Neural progenitor cell (in vitro differentiated cells): ENCODE data around the gene PLCL1. TPM values are rescaled to one million over a fixed set of nuclear protein-coding genes. Genes with fewer than 3 reads are reported as not detected.

Experiments used
- DNase-seq: peaks from one replicate; pipeline ENCODE4 v3.0.0-alpha.2; 2016; ENCODE audit warnings: low spot score
- H2AFZ ChIP-seq: fragments of 200-600 bp; sonication (generic); replicated peaks from 2 replicates; pipeline ENCODE4 v1.6.1; 2016; ENCODE audit warnings: antibody characterized with exemption
- H3F3A ChIP-seq: fragments of 200-600 bp; sonication (generic); 2 replicates; pipeline ENCODE4 v1.6.1; 2016; ENCODE audit warnings: antibody characterized with exemption, low read depth
- H3K27ac ChIP-seq: fragments of 200-600 bp; sonication (generic); 2 replicates; pipeline ENCODE4 v1.5.1; 2016; ENCODE audit warnings: mild to moderate bottlenecking
- H3K27me3 ChIP-seq: fragments of 200-600 bp; sonication (generic); 2 replicates; pipeline ENCODE4 v1.6.1; 2016; ENCODE audit warnings: mild to moderate bottlenecking, moderate library complexity
- H3K36me3 ChIP-seq: fragments of 200-600 bp; sonication (generic); 2 replicates; pipeline ENCODE4 v1.5.1; 2016
- H3K4me1 ChIP-seq: fragments of 200-600 bp; sonication (generic); 2 replicates; pipeline ENCODE4 v1.6.1; 2016; ENCODE audit warnings: mixed run types
- H3K4me2 ChIP-seq: fragments of 200-600 bp; sonication (generic); 2 replicates; pipeline ENCODE4 v1.6.1; 2016
- H3K4me3 ChIP-seq: fragments of 200-600 bp; sonication (generic); 2 replicates; pipeline ENCODE4 v1.5.1; 2016
- H3K79me2 ChIP-seq: fragments of 200-600 bp; sonication (generic); 2 replicates; pipeline ENCODE4 v1.6.1; 2016; ENCODE audit warnings: low read depth
- H3K9ac ChIP-seq: fragments of 200-600 bp; sonication (generic); 2 replicates; pipeline ENCODE4 v1.6.1; 2016
- H3K9me3 ChIP-seq: fragments of 200-600 bp; sonication (generic); 2 replicates; pipeline ENCODE4 v1.5.1; 2016; ENCODE audit warnings: low read depth
- H4K20me1 ChIP-seq: fragments of 200-600 bp; sonication (generic); 2 replicates; pipeline ENCODE4 v1.6.1; 2016; ENCODE audit warnings: low read depth
- H3K27ac Mint-ChIP-seq: 3 replicates; pipeline ENCODE4 v1.8.0; 2021; ENCODE audit warnings: mixed read lengths
- H3K27me3 Mint-ChIP-seq: 2 replicates; pipeline ENCODE4 v1.8.0; 2022; ENCODE audit warnings: low read depth, mild to moderate bottlenecking, inconsistent platforms, moderate library complexity, mixed read lengths; ENCODE audit not compliant: insufficient read depth
- H3K36me3 Mint-ChIP-seq: 3 replicates; pipeline ENCODE4 v1.8.0; 2021; ENCODE audit warnings: mixed read lengths
- H3K4me1 Mint-ChIP-seq: 3 replicates; pipeline ENCODE4 v1.8.0; 2021; ENCODE audit warnings: mixed read lengths
- H3K4me3 Mint-ChIP-seq: 3 replicates; pipeline ENCODE4 v1.8.0; 2021; ENCODE audit warnings: mild to moderate bottlenecking, moderate library complexity, mixed read lengths
- H3K9me3 Mint-ChIP-seq: 3 replicates; pipeline ENCODE4 v1.8.0; 2020; ENCODE audit warnings: mixed read lengths
- EZH2 ChIP-seq: fragments of 200-600 bp; sonication (generic); IDR thresholded peaks from 2 replicates; pipeline ENCODE4 v1.6.1; 2017; ENCODE audit warnings: antibody characterized with exemption, mild to moderate bottlenecking, moderate library complexity
- EZH2phosphoT487 ChIP-seq: fragments of 200-600 bp; sonication (generic); IDR thresholded peaks from 2 replicates; pipeline ENCODE4 v1.6.1; 2017; ENCODE audit warnings: antibody characterized with exemption
- total RNA-seq: library from RNA; depleted of rRNA; stranded (reverse); fragments of >200 nt; gene quantifications from 2 replicates; pipeline ENCODE4 v1.2.3, GENCODE V29; 2015; ENCODE audit warnings: low replicate concordance
- TF ChIP-seq, protein P1 (sequence below): fragments of 200-600 bp; sonication (generic); IDR thresholded peaks from 2 replicates; pipeline ENCODE4 v1.5.1; 2017; ENCODE audit warnings: antibody characterized with exemption, mild to moderate bottlenecking

Gene PLCL1
- total RNA-seq, 1 donor from 2014 or later, result 0.41 TPM

- Histone ChIP-seq H3K4me3 (no peak overlapping the region), H3K9ac (no peak overlapping the region), H3K79me2 (no peaks in the 10 kb centered on the region), H3K27ac (no peak overlapping the region), H3K27me3 (no peaks in the 10 kb centered on the region), H2AFZ (no peak overlapping the region), H3K4me1 (no peaks in the 10 kb centered on the region), H4K20me1 (no peaks in the 10 kb centered on the region), H3K36me3 (no peaks in the 10 kb centered on the region), H3K9me3 (no peaks in the 10 kb centered on the region), H3F3A (no peaks in the 10 kb centered on the region), H3K4me2 (no peak overlapping the region)
- Mint-ChIP-seq H3K9me3 (peaks cover 2% of the 10 kb centered on the region), H3K36me3 (no peaks in the 10 kb centered on the region), H3K4me1 (no peaks in the 10 kb centered on the region), H3K27me3 (no peaks in the 10 kb centered on the region), H3K27ac (no peak overlapping the region), H3K4me3 (no peak overlapping the region)
- TF ChIP-seq, protein P1, sequence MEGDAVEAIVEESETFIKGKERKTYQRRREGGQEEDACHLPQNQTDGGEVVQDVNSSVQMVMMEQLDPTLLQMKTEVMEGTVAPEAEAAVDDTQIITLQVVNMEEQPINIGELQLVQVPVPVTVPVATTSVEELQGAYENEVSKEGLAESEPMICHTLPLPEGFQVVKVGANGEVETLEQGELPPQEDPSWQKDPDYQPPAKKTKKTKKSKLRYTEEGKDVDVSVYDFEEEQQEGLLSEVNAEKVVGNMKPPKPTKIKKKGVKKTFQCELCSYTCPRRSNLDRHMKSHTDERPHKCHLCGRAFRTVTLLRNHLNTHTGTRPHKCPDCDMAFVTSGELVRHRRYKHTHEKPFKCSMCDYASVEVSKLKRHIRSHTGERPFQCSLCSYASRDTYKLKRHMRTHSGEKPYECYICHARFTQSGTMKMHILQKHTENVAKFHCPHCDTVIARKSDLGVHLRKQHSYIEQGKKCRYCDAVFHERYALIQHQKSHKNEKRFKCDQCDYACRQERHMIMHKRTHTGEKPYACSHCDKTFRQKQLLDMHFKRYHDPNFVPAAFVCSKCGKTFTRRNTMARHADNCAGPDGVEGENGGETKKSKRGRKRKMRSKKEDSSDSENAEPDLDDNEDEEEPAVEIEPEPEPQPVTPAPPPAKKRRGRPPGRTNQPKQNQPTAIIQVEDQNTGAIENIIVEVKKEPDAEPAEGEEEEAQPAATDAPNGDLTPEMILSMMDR, result no peak
- TF ChIP-seq EZH2, result no peak
- no peak for TF ChIP-seq EZH2phosphoT487
- DNase-seq, result no peak
These were observed 189.4 kb downstream of the PLCL1 start for GRCh38 chr2:197993830-197994229.

DNA sequence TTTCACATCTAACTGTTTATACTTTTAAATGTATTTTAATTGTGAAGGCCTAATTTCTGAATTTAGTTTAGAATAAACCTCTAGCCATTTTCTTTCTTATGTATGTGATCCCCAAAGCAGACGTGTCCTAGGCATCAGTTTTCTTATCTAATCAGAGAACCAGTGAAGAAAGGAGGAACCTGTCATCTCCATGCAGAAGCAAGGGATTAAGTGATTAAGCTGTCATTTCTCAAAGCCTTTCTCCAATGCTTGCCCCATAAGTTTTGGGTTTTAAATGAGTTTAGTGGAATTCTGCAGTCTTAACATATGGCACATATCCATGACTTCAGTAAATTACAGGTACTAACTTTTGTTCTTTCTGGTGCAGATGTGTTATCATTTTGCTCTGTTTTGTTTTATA, 190.4 kb downstream of the PLCL1 start:
- Histone ChIP-seq H3F3A (no peaks in the 10 kb centered on the region), H3K9me3 (no peaks in the 10 kb centered on the region), H3K4me3 (no peak overlapping the region), H3K4me2 (no peak overlapping the region), H3K27ac (no peak overlapping the region), H4K20me1 (no peaks in the 10 kb centered on the region), H3K79me2 (no peaks in the 10 kb centered on the region), H2AFZ (no peak overlapping the region), H3K36me3 (no peaks in the 10 kb centered on the region), H3K9ac (no peak overlapping the region), H3K4me1 (no peaks in the 10 kb centered on the region), H3K27me3 (no peaks in the 10 kb centered on the region)
- Mint-ChIP-seq H3K36me3 (no peaks in the 10 kb centered on the region), H3K9me3 (peaks cover 2% of the 10 kb centered on the region), H3K4me3 (no peak overlapping the region), H3K4me1 (no peaks in the 10 kb centered on the region), H3K27me3 (no peaks in the 10 kb centered on the region), H3K27ac (no peak overlapping the region)
- no peak for DNase-seq
- TF ChIP-seq EZH2phosphoT487, result no peak
- TF ChIP-seq, protein P1, result no peak
- no peak for TF ChIP-seq EZH2

GRCh38 chr2:197996583-197996982, 192.2 kb downstream of the PLCL1 start:
- no peak overlapping the region for H3K9ac ChIP-seq
- Mint-ChIP-seq H3K4me1 (no peaks in the 10 kb centered on the region), H3K36me3 (no peaks in the 10 kb centered on the region), H3K4me3 (no peak overlapping the region), H3K9me3 (no peaks in the 10 kb centered on the region), H3K27me3 (no peaks in the 10 kb centered on the region), H3K27ac (no peak overlapping the region)
- H3K36me3 ChIP-seq, result no peaks in the 10 kb centered on the region
- H3K27ac ChIP-seq, result no peak overlapping the region
- H3K9me3 ChIP-seq, result no peaks in the 10 kb centered on the region
- no peak for TF ChIP-seq EZH2
- TF ChIP-seq EZH2phosphoT487, result no peak
- TF ChIP-seq, protein P1, result no peak
- DNase-seq, result no peak
- H2AFZ ChIP-seq, result no peak overlapping the region
- H3K27me3 ChIP-seq, result no peaks in the 10 kb centered on the region
- H3K4me1 ChIP-seq, result no peaks in the 10 kb centered on the region
- no peaks in the 10 kb centered on the region for H4K20me1 ChIP-seq
- H3K4me2 ChIP-seq, result no peak overlapping the region
- H3F3A ChIP-seq, result no peaks in the 10 kb centered on the region
- no peak overlapping the region for H3K4me3 ChIP-seq
- H3K79me2 ChIP-seq, result no peaks in the 10 kb centered on the region
